GM23248 (cell line): ENCODE data around the gene ANLN.

Experiments used
- EZH2 ChIP-seq: fragments of 200-600 bp; sonication (generic); IDR thresholded peaks from 2 replicates; pipeline ENCODE4 v1.6.1; 2018; ENCODE audit warnings: antibody characterized with exemption, mild to moderate bottlenecking; ENCODE audit not compliant: insufficient read depth, poor library complexity, severe bottlenecking
- EZH2phosphoT487 ChIP-seq: fragments of 200-600 bp; sonication (generic); IDR thresholded peaks from 2 replicates; pipeline ENCODE4 v1.6.1; 2018; ENCODE audit warnings: antibody characterized with exemption, moderate library complexity, mild to moderate bottlenecking, low read depth; ENCODE audit not compliant: insufficient read depth

GRCh38 chr7:36344622-36345021 is 45.0 kb upstream of the ANLN start:
- TF ChIP-seq EZH2phosphoT487 (no peak), EZH2 (no peak)
